KMS-11 (cell line): Measurements from ENCODE around the gene NWD2.

Experiments used
- H2AFZ ChIP-seq: fragments of 200-600 bp; sonication (generic); 2 replicates; pipeline ENCODE4 v1.6.1; 2016; ENCODE audit warnings: antibody characterized with exemption, mixed run types, low read depth
- H3K27ac ChIP-seq: fragments of 200-600 bp; sonication (generic); 2 replicates; pipeline ENCODE4 v1.6.1; 2016; ENCODE audit warnings: mild to moderate bottlenecking, mixed run types
- H3K27me3 ChIP-seq: fragments of 200-600 bp; sonication (generic); 2 replicates; pipeline ENCODE4 v1.6.1; 2017; ENCODE audit warnings: mild to moderate bottlenecking, low read depth, mixed run types, moderate library complexity; ENCODE audit not compliant: insufficient read depth
- H3K36me3 ChIP-seq: fragments of 200-600 bp; sonication (generic); 2 replicates; pipeline ENCODE4 v1.6.1; 2017; ENCODE audit warnings: mild to moderate bottlenecking, mixed run types; ENCODE audit not compliant: insufficient read depth
- H3K4me1 ChIP-seq: fragments of 200-600 bp; sonication (generic); 2 replicates; pipeline ENCODE4 v1.6.1; 2016; ENCODE audit warnings: mild to moderate bottlenecking, low read depth, mixed run types; ENCODE audit not compliant: poor library complexity, severe bottlenecking
- H3K4me2 ChIP-seq: fragments of 200-600 bp; sonication (generic); 2 replicates; pipeline ENCODE4 v1.7.0; 2016; ENCODE audit warnings: mild to moderate bottlenecking, mixed run types
- H3K4me3 ChIP-seq: fragments of 200-600 bp; sonication (generic); IDR thresholded peaks from 2 replicates; pipeline ENCODE4 v1.6.1; 2017; ENCODE audit warnings: low read depth, low read length, mixed read lengths; ENCODE audit not compliant: insufficient read depth
- H3K79me2 ChIP-seq: fragments of 200-600 bp; sonication (generic); 2 replicates; pipeline ENCODE4 v1.6.1; 2016; ENCODE audit warnings: low read depth, mixed run types; ENCODE audit not compliant: insufficient read depth
- H3K9ac ChIP-seq: fragments of 200-600 bp; sonication (generic); 2 replicates; pipeline ENCODE4 v1.6.1; 2016; ENCODE audit warnings: mild to moderate bottlenecking, mixed run types
- H4K20me1 ChIP-seq: fragments of 200-600 bp; sonication (generic); 2 replicates; pipeline ENCODE4 v1.6.1; 2016; ENCODE audit warnings: mild to moderate bottlenecking, mixed run types; ENCODE audit not compliant: insufficient read depth
- CTCF ChIP-seq: fragments of 200-600 bp; sonication (generic); conservative IDR thresholded peaks from 2 replicates; pipeline ENCODE4 v1.6.1; 2017; ENCODE audit warnings: low read depth, mild to moderate bottlenecking, antibody characterized with exemption, low read length, moderate library complexity, mixed read lengths

NWD2 gene

DNA sequence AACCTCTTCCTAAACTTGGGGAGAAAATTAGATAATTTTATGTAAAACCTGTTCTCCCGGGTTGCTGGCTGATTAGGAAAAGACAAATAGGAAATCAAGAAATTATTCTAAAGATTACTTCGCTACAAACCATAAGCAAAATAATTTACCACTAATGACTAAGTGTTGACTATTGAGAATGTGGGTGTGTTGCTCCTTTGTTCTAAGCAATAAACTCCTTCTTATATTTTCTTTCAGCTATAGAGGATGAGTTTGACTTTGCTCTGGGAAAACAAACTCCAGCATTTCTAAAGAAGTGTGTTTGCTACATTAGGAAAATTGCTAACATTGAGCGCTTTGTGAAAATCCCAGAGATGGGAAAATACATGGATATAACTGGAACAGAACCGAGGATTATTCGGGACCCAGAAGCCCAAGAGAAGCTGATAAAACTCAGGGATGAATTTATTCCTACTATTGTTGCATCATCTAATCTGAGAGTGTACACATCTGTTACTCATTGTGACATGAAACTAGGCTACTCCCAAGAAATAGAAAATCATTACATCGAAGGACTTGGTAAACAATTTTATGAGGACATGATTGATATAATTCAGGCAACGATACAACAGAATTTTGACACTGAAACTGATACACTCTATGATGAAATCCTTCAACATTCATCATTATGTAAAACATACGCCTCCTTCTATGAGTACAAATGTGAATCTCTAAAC, 194.2 kb downstream of the NWD2 start:
- H4K20me1 ChIP-seq = no peaks in the 10 kb centered on the region
- no peaks in the 10 kb centered on the region for H3K79me2 ChIP-seq
- no peak overlapping the region for H2AFZ ChIP-seq
- H3K9ac ChIP-seq = no peak overlapping the region
- no peaks in the 10 kb centered on the region for H3K4me1 ChIP-seq
- H3K4me2 ChIP-seq = no peak overlapping the region
- no peak for TF ChIP-seq CTCF
- no peaks in the 10 kb centered on the region for H3K27me3 ChIP-seq
- no peak overlapping the region for H3K27ac ChIP-seq
- H3K36me3 ChIP-seq = no peaks in the 10 kb centered on the region
- H3K4me3 ChIP-seq = no peak overlapping the region

- no peaks in the 10 kb centered on the region for H3K4me1 ChIP-seq
- H3K4me3 ChIP-seq = no peak overlapping the region
- TF ChIP-seq CTCF = no peak
These were observed 195.4 kb downstream of the NWD2 start for GRCh38 chr4:37439809-37440474.

GRCh38 chr4:37440501-37440900, 196.0 kb downstream of the NWD2 start:
- Histone ChIP-seq H3K4me1 (no peaks in the 10 kb centered on the region), H3K9ac (no peak overlapping the region), H2AFZ (no peak overlapping the region), H3K79me2 (no peaks in the 10 kb centered on the region), H3K36me3 (no peaks in the 10 kb centered on the region), H3K4me2 (no peak overlapping the region), H4K20me1 (no peaks in the 10 kb centered on the region), H3K27me3 (no peaks in the 10 kb centered on the region), H3K27ac (no peak overlapping the region), H3K4me3 (no peak overlapping the region)
- TF ChIP-seq CTCF = no peak

More at GRCh38 chr4:37439809-37440474, 195.4 kb downstream of the NWD2 start:
- H3K27ac ChIP-seq = no peak overlapping the region
- no peaks in the 10 kb centered on the region for H3K36me3 ChIP-seq
- H3K4me2 ChIP-seq = no peak overlapping the region
- H2AFZ ChIP-seq = no peak overlapping the region
- no peak overlapping the region for H3K9ac ChIP-seq
- H4K20me1 ChIP-seq = no peaks in the 10 kb centered on the region
- no peaks in the 10 kb centered on the region for H3K27me3 ChIP-seq
- no peaks in the 10 kb centered on the region for H3K79me2 ChIP-seq

- no peak overlapping the region for H3K4me2 ChIP-seq
- H3K27me3 ChIP-seq = no peaks in the 10 kb centered on the region
- no peak overlapping the region for H3K9ac ChIP-seq
- no peak overlapping the region for H3K4me3 ChIP-seq
- no peaks in the 10 kb centered on the region for H3K4me1 ChIP-seq
- no peak overlapping the region for H2AFZ ChIP-seq
- no peaks in the 10 kb centered on the region for H3K36me3 ChIP-seq
- no peak overlapping the region for H3K27ac ChIP-seq
- no peak for TF ChIP-seq CTCF
- no peaks in the 10 kb centered on the region for H3K79me2 ChIP-seq
- H4K20me1 ChIP-seq = no peaks in the 10 kb centered on the region
These were observed 196.9 kb downstream of the NWD2 start for GRCh38 chr4:37441231-37442061.
